Measurements from ENCODE around the gene KCNS1.

Gene KCNS1

DNA sequence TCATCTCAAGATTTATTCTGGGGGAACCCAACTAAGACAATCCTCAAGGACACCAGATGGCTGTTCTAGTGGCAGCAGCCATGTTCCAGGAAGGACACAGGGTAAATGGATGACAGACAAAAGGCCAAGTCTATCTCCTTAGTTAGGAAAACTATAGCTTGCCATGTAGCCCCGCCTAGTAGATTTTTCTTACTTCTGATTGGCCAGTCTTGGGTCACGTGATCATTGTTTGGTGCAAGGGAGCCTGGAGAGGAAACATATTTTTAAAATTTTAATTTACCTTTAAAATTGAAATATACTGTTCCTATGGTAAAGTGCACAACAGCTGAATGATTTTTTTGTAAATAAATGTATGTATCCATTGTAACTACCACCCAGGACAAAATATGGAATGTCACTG lies 4.4 kb upstream of the KCNS1 start:
- no peak for DNase-seq (ENCODE audit: low read depth)

DNA sequence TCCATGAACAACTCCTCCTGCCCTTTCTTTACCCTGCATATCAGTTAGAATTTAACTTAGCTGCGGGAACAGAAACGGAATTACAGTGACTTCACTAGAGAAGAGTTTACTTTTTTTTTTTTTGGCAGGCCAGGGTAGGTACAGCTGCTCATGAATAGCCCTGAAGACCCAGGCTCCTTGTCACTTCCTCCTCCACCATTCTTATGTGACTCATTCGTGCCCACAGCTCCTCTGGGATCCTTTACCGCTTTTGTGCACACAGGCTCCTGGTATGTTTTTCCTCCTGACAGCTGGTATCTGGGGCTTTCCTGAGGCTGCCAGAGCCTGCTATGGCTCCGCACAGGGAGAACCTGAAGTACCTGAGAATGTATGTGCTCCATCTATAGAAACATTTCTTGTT lies 3.9 kb upstream of the KCNS1 start:
- peak; percentile 88 for DNase-seq (ENCODE audit: low read depth)

DNA sequence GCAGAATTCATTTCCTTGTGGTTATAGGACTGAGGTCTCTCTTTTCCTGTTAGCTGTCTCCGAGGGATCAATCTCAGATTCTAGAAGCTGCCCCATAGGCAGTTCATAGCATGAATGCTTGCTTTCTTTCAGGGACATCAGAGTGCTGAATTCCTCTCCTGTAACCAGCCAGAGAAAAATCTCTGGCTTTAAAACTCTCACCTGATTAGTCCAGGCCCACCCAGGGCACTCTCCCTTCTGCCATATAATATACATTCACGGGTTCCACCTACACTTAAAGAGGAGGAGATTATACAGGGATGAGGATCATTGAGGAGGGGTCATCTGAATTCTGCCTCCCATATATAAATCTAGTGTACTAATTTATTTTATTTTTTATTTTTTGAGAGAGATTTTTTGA lies 2.1 kb upstream of the KCNS1 start:
- no peak for DNase-seq (ENCODE audit: low read depth)

DNA sequence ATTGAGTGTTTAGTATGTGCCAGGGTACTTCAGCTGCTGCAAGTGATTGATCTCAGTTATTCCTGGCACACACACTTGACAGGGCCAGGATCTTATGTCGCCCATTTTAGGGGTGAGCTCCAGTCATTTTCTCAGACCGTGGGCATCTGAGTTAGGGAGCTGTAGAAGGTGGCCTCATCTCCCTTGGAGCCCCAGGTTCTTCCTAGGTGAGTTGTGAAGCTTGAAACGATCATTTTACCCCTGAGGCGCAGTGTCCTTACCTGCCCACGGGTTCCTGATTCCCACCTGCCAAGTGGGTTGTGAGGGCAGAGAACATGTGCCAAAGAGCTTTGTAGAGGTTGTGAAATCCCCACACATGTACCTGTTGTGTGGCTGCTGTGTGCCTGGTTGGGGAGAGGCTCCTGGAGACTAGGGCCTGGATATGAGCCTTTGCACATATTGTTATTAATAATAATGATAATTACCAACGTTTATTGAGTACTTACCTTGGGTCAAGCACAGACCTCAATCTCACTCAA lies 465 bp upstream of the KCNS1 start:
- no peak for DNase-seq (ENCODE audit: low read depth)

GRCh38 chr20:45098103-45098773 lies 2.7 kb downstream of the KCNS1 start:
- DNase-seq (ENCODE audit: low read depth), result no peak

- DNase-seq (ENCODE audit: low read depth), result no peak
Observed at GRCh38 chr20:45097485-45098102, 3.3 kb downstream of the KCNS1 start.

DNA sequence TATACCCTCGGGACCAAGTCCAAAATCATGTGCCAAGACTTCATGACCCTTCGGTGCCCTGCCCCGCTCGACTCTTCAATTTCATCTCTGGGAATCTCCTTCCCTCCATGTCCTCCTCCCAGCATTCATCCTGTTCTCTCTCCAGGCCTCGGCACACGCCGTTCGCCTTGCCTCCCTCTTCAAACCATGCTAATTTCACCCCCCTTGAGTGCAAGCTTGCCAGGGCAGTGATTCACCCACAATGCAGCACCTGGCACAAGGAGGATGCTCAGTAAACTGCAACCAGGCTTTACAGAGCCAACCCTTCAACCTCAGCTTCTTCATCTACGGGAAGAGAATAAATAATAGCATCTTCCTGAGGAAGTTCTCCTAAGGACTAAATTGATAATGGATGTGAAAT lies 4.1 kb downstream of the KCNS1 start:
- no peak for DNase-seq (ENCODE audit: low read depth)

DNA sequence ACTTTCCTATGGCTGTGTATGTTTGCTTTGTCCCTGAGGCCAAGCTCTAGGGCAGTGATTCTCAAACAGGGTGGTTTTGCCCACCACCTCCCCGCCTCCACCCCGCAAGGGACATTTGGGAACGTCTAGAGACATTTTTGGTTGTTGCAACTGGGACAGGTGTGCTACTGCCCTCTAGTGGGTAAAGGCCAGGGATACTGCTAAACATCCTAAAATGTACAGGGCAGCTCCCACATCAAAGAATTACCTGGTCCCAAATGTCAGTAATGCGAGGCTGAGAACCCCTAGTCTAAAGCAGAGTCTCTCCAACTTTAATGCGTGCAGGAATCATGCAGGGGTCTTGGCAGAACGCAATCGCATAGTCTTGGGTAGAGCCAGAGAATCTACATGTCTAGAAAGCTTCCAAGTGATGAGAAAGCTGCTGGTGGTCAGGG lies 5.1 kb downstream of the KCNS1 start:
- peak; percentile 81 for DNase-seq (ENCODE audit: low read depth)

- no peak for DNase-seq (ENCODE audit: low read depth)
Observed at GRCh38 chr20:45094864-45095574, 5.9 kb downstream of the KCNS1 start.

GRCh38 chr20:45094201-45094600 lies 6.7 kb downstream of the KCNS1 start:
- no peak for DNase-seq (ENCODE audit: low read depth)

GRCh38 chr20:45092898-45093297 lies 8.0 kb downstream of the KCNS1 start:
- no peak for DNase-seq (ENCODE audit: low read depth)

DNA sequence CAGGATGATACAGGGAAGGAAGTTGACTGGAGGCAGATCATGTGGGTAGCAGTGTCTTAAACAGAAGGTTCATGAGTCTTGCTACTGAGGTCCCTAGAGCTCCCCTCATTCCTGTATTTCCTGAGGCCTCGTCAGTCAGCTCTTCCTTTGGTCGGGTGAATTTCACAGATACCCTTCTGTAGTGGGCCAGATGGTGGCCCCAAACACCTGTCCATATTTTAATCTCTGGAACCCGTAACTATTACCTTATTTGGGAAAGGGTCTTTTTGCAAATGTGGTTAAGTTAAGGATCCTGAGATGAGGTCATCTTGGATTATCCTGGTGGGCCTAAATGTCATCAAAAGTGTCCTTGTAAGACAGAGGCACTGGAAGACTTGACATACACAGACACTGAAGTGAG lies 9.6 kb downstream of the KCNS1 start:
- no peak for DNase-seq (ENCODE audit: low read depth)

DNA sequence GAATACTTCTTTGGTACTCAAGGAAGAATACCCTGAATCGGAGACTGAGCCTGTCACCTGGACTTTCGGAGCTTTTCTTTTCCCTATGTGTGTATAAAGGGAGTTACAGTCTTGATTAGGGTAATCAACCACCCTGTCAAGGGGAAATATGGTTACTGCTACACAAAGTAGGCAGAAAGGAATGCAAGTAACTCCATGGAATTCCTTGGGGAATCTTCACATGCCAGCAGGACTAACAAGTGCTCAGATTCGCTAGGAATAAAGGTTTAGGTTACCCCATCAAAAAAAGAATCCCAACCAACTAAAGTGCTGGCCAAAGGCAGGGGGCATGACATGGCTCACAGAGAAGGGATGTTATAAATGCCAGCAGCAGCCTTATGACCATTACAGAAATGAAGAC lies 10.4 kb downstream of the KCNS1 start:
- DNase-seq (ENCODE audit: low read depth), result no peak

GRCh38 chr20:45088247-45088646 lies 12.7 kb downstream of the KCNS1 start:
- peak; percentile 98 for DNase-seq (ENCODE audit: low read depth)

GRCh38 chr20:45087814-45088213 lies 13.1 kb downstream of the KCNS1 start:
- DNase-seq (ENCODE audit: low read depth), result no peak

- no peak for DNase-seq (ENCODE audit: low read depth)
Observed at GRCh38 chr20:45087097-45087790, 13.7 kb downstream of the KCNS1 start.

DNA sequence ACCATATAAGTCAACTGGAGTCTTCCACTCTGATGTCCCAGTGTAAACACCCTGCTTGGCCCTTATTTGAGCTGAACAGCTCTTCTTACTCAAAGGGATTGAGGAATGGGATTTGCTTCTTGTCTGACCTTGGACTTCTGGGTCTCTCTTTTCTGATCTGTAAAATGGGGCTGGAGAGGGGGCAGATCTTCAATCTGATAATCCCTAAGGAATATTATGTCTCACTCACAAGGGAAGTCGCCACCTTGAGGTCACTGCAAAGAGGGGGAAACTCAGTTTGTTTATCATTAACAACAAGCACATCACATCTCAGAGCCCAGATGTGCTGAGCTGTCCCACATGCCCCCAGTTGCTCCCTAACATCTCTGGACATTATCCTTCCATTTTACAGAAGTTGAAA lies 15.1 kb downstream of the KCNS1 start:
- no peak for DNase-seq (ENCODE audit: low read depth)

- DNase-seq (ENCODE audit: low read depth), result no peak
Observed at GRCh38 chr20:45085289-45085688, 15.6 kb downstream of the KCNS1 start.

DNA sequence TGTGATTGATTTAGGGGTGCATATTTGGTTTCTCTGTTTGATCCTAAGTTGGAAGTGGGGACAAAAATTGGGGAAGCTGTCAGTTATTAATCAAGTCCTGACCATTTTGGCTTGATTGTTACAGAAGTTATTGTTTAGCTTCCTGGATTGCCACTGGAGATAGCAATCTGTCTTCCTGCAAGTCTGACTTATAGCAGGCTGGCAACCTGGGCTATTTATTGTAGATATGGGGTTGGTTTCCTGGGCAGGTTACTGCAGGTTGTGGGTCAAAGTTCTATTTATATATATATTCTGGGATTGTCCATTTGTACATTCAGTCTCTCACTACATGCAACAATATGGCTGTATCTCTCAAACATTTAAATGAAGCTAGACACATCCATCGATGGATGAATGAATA lies 17.8 kb downstream of the KCNS1 start:
- no peak for DNase-seq (ENCODE audit: low read depth)

DNA sequence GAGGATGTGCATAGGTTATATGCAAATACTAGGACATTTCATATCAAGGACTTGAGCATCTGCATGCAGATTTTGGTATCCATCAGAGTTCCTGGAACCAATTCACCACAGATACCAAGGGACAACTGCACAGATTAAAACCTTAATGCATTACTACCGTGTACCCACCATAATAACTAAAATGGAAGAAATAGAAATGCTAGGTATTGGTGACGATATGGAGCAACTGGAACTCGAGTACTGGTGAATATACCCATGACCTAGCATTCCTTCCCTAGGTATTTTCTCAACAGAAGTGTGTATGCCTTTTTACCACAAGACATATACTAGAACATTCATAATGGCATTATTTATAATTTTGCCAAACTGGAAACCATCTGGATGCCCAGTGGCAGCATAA lies 18.5 kb downstream of the KCNS1 start:
- DNase-seq (ENCODE audit: low read depth), result no peak

- peak; percentile 63 for DNase-seq (ENCODE audit: low read depth)
Observed at GRCh38 chr20:45080867-45081624, 19.9 kb downstream of the KCNS1 start.

DNA sequence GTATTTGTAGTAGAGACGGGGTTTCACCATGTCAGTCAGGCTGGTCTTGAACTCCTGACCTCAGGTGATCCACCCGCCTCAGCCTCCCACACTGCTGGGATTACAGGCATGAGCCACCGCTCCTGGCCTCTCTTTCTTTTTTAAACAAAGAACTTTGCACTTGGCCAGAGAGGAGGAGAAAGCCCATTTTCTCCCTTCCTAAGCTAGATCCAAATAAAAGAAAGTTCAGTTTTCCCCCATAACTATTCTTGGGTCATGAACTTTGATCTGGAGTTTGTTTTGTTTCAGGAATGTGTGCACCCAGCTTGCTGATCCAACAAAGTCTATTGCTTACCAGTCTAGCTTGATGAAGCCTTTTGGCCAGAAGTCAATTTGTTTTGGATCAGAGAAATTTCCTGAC lies 23.4 kb downstream of the KCNS1 start:
- DNase-seq (ENCODE audit: low read depth), result no peak

Measured in ELR (cell line).